HEK293T (cell line): Measurements from ENCODE around the gene ACSF2.

Source experiments
- BHLHE40 ChIP-seq: fragments of 450-650 bp; IDR thresholded peaks from 2 replicates; pipeline ENCODE4 v1.6.1; 2016; ENCODE audit warnings: mild to moderate bottlenecking, moderate library complexity, borderline replicate concordance
- CTBP1 ChIP-seq: fragments of 450-650 bp; IDR thresholded peaks from 2 replicates; pipeline ENCODE4 v1.6.1; 2016; ENCODE audit warnings: borderline replicate concordance
- FOXA1 ChIP-seq: fragments of 450-650 bp; IDR thresholded peaks from 2 replicates; pipeline ENCODE4 v1.6.1; 2016; ENCODE audit warnings: mild to moderate bottlenecking
- L3MBTL2 ChIP-seq: fragments of 450-650 bp; conservative IDR thresholded peaks from 2 replicates; pipeline ENCODE4 v1.6.1; 2016; ENCODE audit warnings: mild to moderate bottlenecking
- LEF1 ChIP-seq: fragments of 450-650 bp; IDR thresholded peaks from 2 replicates; pipeline ENCODE4 v1.6.1; 2017; ENCODE audit warnings: mild to moderate bottlenecking, borderline replicate concordance
- NFRKB ChIP-seq: fragments of 450-650 bp; IDR thresholded peaks from 2 replicates; pipeline ENCODE4 v1.6.1; 2016; ENCODE audit warnings: mild to moderate bottlenecking, moderate library complexity
- PKNOX1 ChIP-seq: fragments of 450-650 bp; IDR thresholded peaks from 2 replicates; pipeline ENCODE4 v1.6.1; 2016
- SUZ12 ChIP-seq: fragments of 450-650 bp; IDR thresholded peaks from 2 replicates; pipeline ENCODE4 v1.6.1; 2016; ENCODE audit warnings: mild to moderate bottlenecking
- ZNF384 ChIP-seq: fragments of 450-650 bp; IDR thresholded peaks from 2 replicates; pipeline ENCODE4 v1.6.1; 2016

GRCh38 chr17:50517504-50518383, 91.7 kb downstream of the ACSF2 start:
- no peak for TF ChIP-seq SUZ12
- no peak for TF ChIP-seq BHLHE40
- TF ChIP-seq CTBP1 = no peak
- no peak for TF ChIP-seq FOXA1
- TF ChIP-seq NFRKB = no peak
- TF ChIP-seq LEF1 = no peak
- TF ChIP-seq ZNF384 = no peak
- TF ChIP-seq L3MBTL2 = no peak; the same call in 1 of the 2 replicates
- TF ChIP-seq PKNOX1 = no peak
